ENCODE data around the gene PIP4K2A.

The PIP4K2A gene

GRCh38 chr10:22659866-22660265 lies 54.5 kb downstream of the PIP4K2A start:
- no peak for DNase-seq

DNA sequence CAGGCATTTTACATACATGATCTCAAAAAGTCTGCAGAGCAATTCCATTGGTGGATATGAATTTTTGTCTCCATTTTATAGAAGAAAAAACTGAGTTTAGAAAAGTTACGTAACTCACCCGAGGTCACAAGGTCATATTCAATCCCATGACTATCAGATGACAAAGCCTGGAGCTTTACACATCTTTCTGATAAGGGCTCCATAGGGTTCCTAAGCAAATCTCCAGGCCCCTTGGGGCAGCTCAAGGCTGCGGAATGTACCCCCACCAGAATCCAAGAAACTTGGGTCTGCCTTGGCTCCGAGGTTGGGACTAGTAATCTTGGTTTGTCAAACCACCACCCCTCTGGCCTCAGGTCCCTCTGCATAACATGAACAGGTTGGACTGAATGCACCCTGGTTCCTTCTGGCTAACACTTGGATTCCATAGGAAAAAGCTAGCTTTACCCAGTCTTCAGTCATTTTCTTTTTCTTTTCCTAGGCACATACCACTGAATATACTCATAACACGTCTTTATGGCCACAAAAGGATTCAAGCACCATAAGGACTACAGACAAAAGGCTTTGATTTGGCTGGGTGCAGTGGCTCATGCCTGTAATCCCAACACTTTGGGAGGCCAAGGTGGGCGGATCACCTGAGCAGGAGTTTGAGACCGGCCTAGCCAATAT lies 55.5 kb downstream of the PIP4K2A start:
- no peak for DNase-seq

DNA sequence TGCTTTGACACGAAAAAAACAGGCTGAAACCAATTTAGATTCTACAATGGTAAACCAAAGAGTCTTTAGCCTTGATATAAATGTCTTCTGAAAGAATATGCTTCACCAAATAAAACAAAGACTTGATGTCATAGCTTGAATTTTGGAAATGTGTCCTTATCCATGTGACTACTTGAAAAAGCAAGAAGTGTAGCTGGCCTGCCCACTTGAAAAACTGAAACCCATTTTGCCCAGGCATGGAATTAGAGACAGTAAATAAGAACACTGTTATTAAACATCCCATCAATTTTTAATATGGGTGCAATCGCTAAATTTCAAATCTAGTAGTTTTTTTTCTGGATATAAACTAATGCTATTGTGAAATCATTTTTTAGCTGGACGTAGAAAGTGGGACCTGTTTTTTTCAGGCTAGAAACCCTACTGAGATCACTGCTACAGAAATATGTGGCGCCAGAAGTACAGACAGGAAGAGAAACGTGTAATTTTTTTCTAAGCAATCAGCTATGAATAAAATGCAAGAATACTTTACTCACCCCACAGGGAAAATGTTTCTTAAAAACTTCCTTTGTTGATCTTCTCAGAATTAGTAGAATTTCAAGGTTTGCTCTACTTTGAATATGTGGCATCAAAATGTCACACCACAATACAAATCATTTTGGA lies 56.7 kb downstream of the PIP4K2A start:
- no peak for DNase-seq

DNA sequence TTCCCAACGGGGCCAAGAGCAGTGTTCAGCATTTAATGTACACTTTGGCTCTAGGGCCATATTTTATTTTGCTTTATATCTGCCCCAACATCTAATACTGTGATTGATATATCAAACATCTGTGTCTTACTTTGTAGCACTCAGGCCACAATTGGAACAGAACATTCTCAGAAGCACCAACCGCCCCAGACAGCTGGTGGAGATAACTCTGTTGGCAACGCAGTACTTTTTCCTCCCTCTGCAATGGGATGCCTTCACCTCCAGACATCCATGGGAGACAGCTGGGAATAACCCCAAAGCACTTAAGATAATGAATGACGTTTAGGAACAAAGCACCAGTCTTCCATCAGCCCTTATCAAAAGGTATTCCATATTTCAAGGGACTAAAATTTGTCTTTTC lies 57.4 kb downstream of the PIP4K2A start:
- DNase-seq, result no peak

GRCh38 chr10:22656036-22656435 lies 58.3 kb downstream of the PIP4K2A start:
- no peak for DNase-seq

- DNase-seq, result no peak
Observed at GRCh38 chr10:22655312-22655981, 58.9 kb downstream of the PIP4K2A start.

DNA sequence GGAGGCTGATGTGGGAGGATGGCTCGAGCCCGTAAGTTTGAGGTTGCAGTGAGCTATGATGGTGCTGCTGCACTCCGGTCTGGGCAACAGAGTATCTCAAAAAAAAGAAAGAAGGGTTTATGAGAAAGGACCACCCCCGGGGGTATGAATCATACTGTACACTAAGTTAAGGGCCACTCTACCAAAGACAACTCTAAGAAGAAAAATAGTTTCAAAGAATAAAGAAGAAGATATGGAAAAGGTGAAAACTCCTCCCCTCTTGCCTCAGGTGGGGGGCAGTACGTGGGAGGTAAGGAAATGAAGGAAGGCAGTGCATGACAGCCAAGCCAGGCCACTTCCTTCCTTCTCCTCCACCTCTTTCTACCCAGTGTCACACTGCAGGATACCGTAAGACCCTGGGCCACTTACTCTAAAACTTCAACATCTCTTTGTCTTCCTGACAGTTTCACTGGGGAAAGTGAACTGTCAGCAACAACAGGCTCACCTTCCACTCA lies 61.3 kb downstream of the PIP4K2A start:
- DNase-seq, result no peak

DNA sequence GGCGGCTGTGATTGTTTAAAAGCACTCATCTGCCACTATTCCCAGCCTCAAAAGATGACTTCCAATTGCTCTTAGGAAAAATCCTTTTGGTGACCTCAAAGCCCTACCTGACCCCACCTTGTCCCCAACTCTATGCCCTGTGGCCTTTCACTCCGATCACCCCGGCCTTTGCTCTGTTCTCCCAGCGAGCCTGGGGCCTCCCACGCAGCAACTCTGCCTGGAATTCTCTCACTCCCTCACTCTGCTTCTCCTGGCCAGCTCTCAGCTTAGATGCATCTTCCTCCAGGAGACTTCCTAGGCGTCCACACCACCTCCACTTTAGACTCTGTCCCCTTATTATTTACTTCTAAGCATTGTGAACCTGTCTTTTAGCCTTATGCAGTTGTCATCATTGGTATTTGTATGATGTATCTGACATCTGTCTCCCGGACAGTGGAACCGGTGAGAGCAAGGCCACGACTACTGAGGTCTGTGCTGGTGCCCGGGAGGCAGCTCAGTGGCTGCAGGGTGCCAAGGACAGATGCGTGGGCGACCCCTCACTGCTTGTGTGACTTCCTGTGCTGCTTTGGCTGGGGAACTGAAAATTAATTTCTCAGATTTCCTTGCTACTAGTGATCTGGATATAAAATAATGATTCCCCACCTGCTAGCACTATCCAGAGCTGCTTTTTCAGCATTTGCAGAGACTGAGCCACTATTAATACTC lies 63.0 kb downstream of the PIP4K2A start:
- no peak for DNase-seq

- DNase-seq, result no peak
Observed at GRCh38 chr10:22649994-22650393, 64.4 kb downstream of the PIP4K2A start.

- DNase-seq, result no peak
Observed at GRCh38 chr10:22649390-22649841, 65.0 kb downstream of the PIP4K2A start.

GRCh38 chr10:22648547-22648961 lies 65.8 kb downstream of the PIP4K2A start:
- no peak for DNase-seq

DNA sequence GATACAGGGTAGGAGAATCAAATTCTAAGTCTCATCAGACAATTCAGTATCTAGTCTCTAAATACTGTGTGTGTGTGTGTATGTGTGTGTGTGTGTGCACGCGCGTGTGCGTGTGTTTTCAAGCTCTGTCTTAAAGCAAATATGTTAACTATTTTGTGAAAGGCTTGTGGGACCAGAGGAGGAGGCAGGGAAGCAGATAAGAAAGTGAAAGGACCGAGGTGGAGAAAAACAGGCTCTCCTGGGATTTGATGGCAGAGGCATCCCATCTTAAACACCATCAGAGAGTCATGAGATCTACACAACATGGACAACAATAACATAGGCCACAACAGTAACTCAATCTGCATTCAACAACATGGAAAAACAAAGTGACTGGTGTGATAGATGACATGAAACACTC lies 67.1 kb downstream of the PIP4K2A start:
- DNase-seq, result no peak

DNA sequence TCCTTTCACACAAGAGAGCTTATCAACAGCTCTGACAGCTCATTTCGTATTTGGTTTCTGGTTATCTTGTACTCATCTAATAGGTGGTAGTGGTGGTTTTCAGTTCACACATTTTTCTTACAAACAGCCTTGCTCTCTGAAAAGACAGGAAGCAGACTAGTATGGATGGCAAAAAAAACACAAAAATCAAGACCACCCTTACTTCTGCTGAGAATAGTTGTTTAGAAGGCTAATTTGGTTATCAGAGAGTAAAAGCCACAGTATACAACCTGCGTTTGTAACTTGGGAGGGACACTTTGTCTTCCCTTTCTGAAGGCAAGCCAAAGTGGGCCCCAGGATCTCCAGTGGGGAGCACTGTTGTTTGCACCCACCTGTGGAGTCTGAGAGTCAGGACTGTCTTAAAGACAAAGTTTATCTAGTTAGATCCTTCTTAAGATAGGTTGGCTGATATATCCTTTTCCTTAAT lies 68.0 kb downstream of the PIP4K2A start:
- DNase-seq, result no peak

GRCh38 chr10:22644222-22644621 lies 70.2 kb downstream of the PIP4K2A start:
- no peak for DNase-seq

DNA sequence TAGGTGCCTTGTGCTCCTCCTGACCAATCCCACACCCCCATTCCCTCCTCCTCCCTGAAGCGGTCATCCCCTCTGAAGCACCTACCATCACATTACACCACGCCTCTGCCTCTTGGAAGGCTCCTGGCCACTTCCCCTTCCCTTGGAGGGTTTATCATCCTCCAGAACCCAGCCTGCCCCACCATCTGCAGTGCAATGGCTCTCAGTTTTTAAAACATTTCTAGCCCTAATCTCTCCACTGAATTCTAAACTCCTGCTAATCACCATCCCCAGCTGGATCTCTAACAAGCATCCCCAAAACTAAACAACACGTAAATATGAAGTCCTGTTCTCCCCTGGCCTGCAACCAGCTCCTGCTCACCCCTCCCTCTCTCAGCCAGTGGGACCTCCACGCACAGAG lies 70.6 kb downstream of the PIP4K2A start:
- no peak for DNase-seq

GRCh38 chr10:22643116-22643515 lies 71.3 kb downstream of the PIP4K2A start:
- no peak for DNase-seq

GRCh38 chr10:22641743-22642142 lies 72.6 kb downstream of the PIP4K2A start:
- no peak for DNase-seq

GRCh38 chr10:22640359-22640758 lies 74.0 kb downstream of the PIP4K2A start:
- DNase-seq, result no peak

GRCh38 chr10:22638863-22639262 lies 75.5 kb downstream of the PIP4K2A start:
- no peak for DNase-seq

DNA sequence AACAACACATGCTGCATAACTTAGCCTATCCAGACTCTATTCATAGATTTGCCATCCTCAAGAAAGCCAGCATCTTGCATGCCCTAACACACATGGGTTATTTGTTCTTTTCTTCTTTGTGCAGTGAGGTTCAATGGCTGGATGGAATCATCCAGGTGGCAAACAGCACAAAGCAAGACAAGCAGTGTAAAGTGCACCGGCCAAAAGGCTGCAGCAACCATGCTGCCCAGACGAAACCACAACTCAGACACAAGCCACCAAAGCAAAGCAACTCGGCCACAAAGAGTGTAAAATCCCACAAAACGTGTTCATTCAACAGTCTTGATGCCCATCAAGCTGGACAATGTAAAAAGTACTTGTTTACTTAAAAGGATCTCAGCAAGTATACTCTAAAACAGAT lies 76.9 kb downstream of the PIP4K2A start:
- no peak for DNase-seq

- DNase-seq, result no peak
Observed at GRCh38 chr10:22635650-22636049, 78.7 kb downstream of the PIP4K2A start.

DNA sequence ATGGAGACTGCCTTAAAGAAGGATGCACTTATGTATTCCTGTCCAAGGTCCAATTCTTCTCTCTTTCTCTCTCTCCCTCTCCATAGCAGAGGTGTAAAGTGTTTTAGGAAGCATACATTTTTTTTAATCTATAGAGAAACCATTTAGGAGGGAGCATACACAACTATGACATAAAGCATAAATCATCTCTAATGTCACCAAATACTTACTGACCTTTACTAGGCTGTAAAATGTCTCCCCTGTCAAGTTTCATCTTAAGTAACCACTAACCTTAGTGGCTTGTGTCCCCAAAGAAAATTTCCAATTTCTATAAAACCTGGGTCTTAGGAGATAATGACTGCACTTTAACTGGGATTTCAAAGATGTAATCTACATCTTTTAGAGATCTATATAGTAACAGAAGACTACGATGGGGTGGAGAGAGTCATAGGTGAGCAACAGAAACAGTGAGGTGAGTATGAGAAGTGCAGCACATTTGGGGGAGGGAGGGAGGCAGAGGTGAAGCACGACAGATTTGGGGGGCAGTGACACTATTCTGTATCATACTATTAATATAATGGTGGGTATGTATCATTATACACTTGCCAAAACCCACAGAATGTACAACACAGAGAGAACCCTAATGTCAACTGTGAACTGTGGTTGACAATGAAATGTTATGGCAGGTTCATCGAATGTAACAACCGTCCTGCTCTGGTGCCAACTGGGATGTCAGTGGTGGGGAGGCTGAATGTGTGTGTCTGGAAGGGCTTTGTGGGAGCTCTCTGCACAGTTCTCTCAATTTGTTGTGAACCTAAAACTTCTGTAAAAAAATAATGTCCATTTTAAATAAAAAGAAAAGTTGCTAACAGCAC lies 79.5 kb downstream of the PIP4K2A start:
- DNase-seq, result no peak
